Right lobe of liver (tissue), 6 donors: Measurements from ENCODE around the gene OSBPL5. TPM values are rescaled to one million over a fixed set of nuclear protein-coding genes. Genes with fewer than 3 reads are reported as not detected.

Source experiments
- ATAC-seq, 4 donors: fragments of 200-7000 bp; cut with Tn5 transposase; one replicate each; pipeline ENCODE4 v1.9.1; 2020; ENCODE audit warnings: mild to moderate bottlenecking in 4 of 4, moderate library complexity in 4 of 4
- DNase-seq, 3 donors: peaks; one replicate each; pipeline ENCODE4 v3.0.0-alpha.2; 2020
- H3K27ac ChIP-seq, 3 donors: fragments of 200-600 bp; one replicate each; pipeline ENCODE4 v1.8.0; 2022
- H3K27me3 ChIP-seq, 2 donors: fragments of 200-600 bp; one replicate each; pipeline ENCODE4 v1.8.0; 2022
- H3K36me3 ChIP-seq, 4 donors: fragments of 200-600 bp; sonication (generic) in 1 of 4; one replicate each; pipeline versions ENCODE4 v1.5.1 to v1.8.0; 2017 to 2022; ENCODE audit warnings: control low read depth in 1 of 4
- H3K4me1 ChIP-seq, 4 donors: fragments of 200-600 bp; sonication (generic) in 1 of 4; one replicate each; pipeline versions ENCODE4 v1.5.1 to v1.8.0; 2017 to 2022; ENCODE audit warnings: control low read depth in 1 of 4
- H3K4me3 ChIP-seq, 3 donors: fragments of 200-600 bp; one replicate each; pipeline ENCODE4 v1.8.0; 2022
- H3K9me3 ChIP-seq, 4 donors: fragments of 200-600 bp; sonication (generic) in 1 of 4; one replicate each; pipeline versions ENCODE4 v1.5.1 to v1.8.0; 2017 to 2022; ENCODE audit warnings: control low read depth in 1 of 4
- CTCF ChIP-seq, 4 donors: fragments of 200-600 bp in 3 of 4; fragments of 450-650 bp in 1 of 4; IDR thresholded peaks; one replicate each; pipeline versions ENCODE4 v1.5.1 to v1.8.0; 2016 to 2022; ENCODE audit warnings: antibody characterized with exemption in 4 of 4, mild to moderate bottlenecking in 2 of 4
- POLR2A ChIP-seq: fragments of 450-650 bp; IDR thresholded peaks from one replicate; pipeline ENCODE4 v1.6.1; 2017; ENCODE audit warnings: antibody characterized with exemption, mild to moderate bottlenecking
- WGBS: methylation state at CpG from one replicate; pipeline ENCODE4 v1.1.6; 2018; ENCODE audit warnings: low coverage, low lambda C conversion rate; ENCODE audit not compliant: insufficient coverage; ENCODE audit errors: missing lambda C conversion rate; 5-methylcytosine and 5-hydroxymethylcytosine counted together
- intact Hi-C, 2 donors: fragments of 100-400 bp; cut with DNase I; formaldehyde crosslinking; loops; one replicate each; pipeline versions ENCODE4 v1.11.2 to v1.14.1; 2022
- total RNA-seq, 6 experiments: library from RNA; depleted of rRNA in 2 of 6; stranded (reverse); fragments of >200 nt in 2 of 6; fragmentation: NEBNext Ultra II Directional in 3 of 6; extraction: Animal tissue kit (Norgen Biotek cat#: 25700) in 3 of 6; gene quantifications; one replicate each; pipeline versions ENCODE4 v1.1.0 to v1.2.4, GENCODE V29; 2016 to 2023
- donor health status: DM: no; HTN: yes; CAD: no.
- donor health status: DM: no; HTN: no; CAD: no.
- donor health status: DM: no; HTN: no; CAD: no.
- donor health status: DM: no; HTN: yes; CAD: no.
- donor health status: DM: no; HTN: yes; CAD: no.

The OSBPL5 gene
- total RNA-seq, 6 experiments from 2014 or later: 2.2 to 6.3 (median 3.4) TPM

DNA sequence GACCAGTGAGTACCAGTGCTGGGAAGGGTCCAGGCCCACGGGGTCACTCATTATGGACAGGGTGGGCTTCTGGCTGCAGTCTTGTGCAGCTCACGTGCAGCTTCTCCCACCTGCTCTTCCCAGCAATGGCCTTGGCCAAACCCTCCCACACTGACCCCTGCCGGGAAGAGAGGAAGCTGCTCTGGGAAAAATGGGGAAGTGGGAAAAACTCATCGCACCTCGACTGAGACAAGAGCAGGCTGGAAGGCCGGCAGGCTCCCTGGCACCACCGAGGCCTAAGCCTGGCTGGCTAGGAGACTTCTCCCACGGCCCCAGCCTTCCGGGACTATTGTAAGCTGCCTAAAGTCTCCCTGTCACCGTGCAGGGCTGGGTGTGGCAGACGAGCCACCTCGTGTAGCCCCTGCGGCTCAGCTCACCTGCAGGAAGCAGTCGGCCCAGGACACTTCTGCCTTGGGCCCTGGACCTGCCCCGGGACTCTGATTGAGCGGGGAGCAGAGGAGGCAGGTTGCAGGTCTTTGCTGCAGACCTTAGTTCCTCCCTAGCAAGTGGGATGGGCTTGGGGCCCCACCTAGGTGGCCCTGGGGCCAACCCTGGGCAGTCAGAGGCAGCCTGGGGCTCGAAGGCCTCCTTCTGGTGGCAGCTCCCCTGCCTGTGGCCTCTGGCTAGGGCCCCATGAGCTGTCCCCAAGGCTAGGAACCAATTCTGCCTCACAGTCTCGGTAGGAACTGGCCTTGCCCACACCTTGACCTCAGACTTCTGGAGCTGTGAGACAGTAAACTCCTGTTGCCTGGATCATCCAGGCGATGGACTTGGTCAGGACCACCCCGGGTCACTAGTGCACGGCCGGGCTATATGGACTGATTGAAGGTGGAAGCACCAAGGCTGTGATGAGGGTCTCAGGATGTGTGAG is 30.4 kb upstream of the OSBPL5 start:
- DNase-seq: peak in 1 of 3 donors; percentile 43
- no peaks in the 10 kb centered on the region for H3K27me3 ChIP-seq
- TF ChIP-seq POLR2A (no peak), CTCF (IDR thresholded peaks at IDR 0.05) (peak in 1 of 4 donors; percentile 28)
- ATAC-seq: no peak
- no peaks in the 10 kb centered on the region for H3K36me3 ChIP-seq
- no peaks in the 10 kb centered on the region for H3K4me1 ChIP-seq
- intact Hi-C loops: no loop called here
- H3K9me3 ChIP-seq: no peaks in the 10 kb centered on the region
- no peak overlapping the region for H3K4me3 ChIP-seq
- 68% methylated on average over 12 of the region's 22 CpGs for WGBS
- no peak overlapping the region for H3K27ac ChIP-seq

- intact Hi-C loops: no loop called here
- H3K27me3 ChIP-seq: no peaks in the 10 kb centered on the region
- TF ChIP-seq CTCF (IDR thresholded peaks at IDR 0.05) (no peak), POLR2A (no peak)
- H3K9me3 ChIP-seq: no peaks in the 10 kb centered on the region
- H3K36me3 ChIP-seq: no peaks in the 10 kb centered on the region
- DNase-seq: peak in 1 of 3 donors; percentile 46
- ATAC-seq: no peak
- no peak overlapping the region for H3K4me3 ChIP-seq
- no peaks in the 10 kb centered on the region for H3K4me1 ChIP-seq
- 29% methylated on average over 4 of the region's 12 CpGs for WGBS
- H3K27ac ChIP-seq: no peak overlapping the region
Observed at GRCh38 chr11:3194016-3194816, 29.1 kb upstream of the OSBPL5 start.

DNA sequence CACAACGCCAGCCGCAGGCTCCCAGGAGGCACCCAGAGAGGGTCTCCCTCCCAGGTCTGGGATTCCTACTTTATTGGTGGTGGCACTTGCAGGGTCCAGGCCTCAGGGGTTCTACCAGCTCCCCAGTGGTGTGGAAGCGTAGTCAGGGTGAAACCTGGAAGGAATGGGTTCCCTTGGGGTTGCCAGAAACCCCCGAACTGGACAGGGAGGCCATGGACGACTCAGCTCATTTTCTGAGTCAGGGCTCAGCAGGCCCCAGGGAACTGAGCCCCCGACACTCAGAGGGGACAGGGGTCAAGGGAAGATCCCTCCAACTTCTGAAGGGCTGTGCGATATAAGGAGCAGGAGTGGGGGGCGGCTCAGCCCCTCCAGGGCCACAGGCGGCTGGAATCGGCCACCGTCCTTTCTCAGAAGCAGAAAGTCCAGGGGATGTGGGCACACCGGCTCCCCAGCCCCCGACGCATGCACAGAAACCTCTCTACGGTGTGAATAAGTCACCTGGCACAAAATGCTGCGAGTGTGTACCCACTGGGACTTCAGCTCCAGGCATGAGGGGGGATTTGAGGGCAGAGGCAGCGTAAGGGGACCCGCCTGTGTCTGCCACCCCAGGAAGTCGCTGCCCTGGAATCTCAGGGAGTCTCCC is 28.4 kb upstream of the OSBPL5 start:
- H3K4me1 ChIP-seq: no peaks in the 10 kb centered on the region
- intact Hi-C loops: no loop called here
- H3K27ac ChIP-seq: no peak overlapping the region
- H3K4me3 ChIP-seq: no peak overlapping the region
- DNase-seq (peak in 1 of 3 donors; percentile 45), ATAC-seq (no peak)
- no peak for TF ChIP-seq POLR2A
- TF ChIP-seq CTCF (IDR thresholded peaks at IDR 0.05): no peak
- no peaks in the 10 kb centered on the region for H3K36me3 ChIP-seq
- WGBS: 43% methylated on average over 4 of the region's 19 CpGs
- H3K27me3 ChIP-seq: no peaks in the 10 kb centered on the region
- no peaks in the 10 kb centered on the region for H3K9me3 ChIP-seq

GRCh38 chr11:3192511-3193372 is 27.6 kb upstream of the OSBPL5 start:
- 67% methylated on average over 4 of the region's 14 CpGs for WGBS
- intact Hi-C loops: no loop called here

More at GRCh38 chr11:3192511-3193372, 27.6 kb upstream of the OSBPL5 start:
- ATAC-seq (no peak), DNase-seq (peak in 1 of 3 donors; percentile 35)
- Histone ChIP-seq H3K36me3 (no peaks in the 10 kb centered on the region), H3K4me3 (no peak overlapping the region), H3K27me3 (no peaks in the 10 kb centered on the region), H3K4me1 (no peaks in the 10 kb centered on the region), H3K9me3 (no peaks in the 10 kb centered on the region), H3K27ac (no peak overlapping the region)
- TF ChIP-seq POLR2A: no peak
- no peak for TF ChIP-seq CTCF (IDR thresholded peaks at IDR 0.05)
